Activated T-helper 1 cell treated with anti-CD3 and anti-CD28 coated beads, Interleukin-12 subunit alpha, Interleukin-12 subunit beta, Interleukin-2, Interleukin-4 antibody, amounts not matched to agents 30 ng/mL and 10 ng/mL and 1 ng/mL, durations not matched to agents 14 hours and 24 hours and 36 hours (primary cell): ENCODE data around the gene IGFL4. TPM values are rescaled to one million over a fixed set of nuclear protein-coding genes. Genes with fewer than 3 reads are reported as not detected.

ENCODE experiments used
- DNase-seq: peaks from one replicate; pipeline ENCODE4 v3.0.0; 2021; ENCODE audit warnings: low spot score
- H3K27ac Mint-ChIP-seq: one replicate; pipeline ENCODE4 v1.8.0; 2021; ENCODE audit warnings: mild to moderate bottlenecking, mixed read lengths
- H3K27me3 Mint-ChIP-seq: one replicate; pipeline ENCODE4 v1.8.0; 2022; ENCODE audit warnings: mild to moderate bottlenecking, moderate library complexity, mixed read lengths; ENCODE audit not compliant: insufficient read depth
- H3K36me3 Mint-ChIP-seq: one replicate; pipeline ENCODE4 v1.8.0; 2021; ENCODE audit warnings: low read depth, mixed read lengths
- H3K4me1 Mint-ChIP-seq: one replicate; pipeline ENCODE4 v1.8.0; 2021; ENCODE audit warnings: low read depth, mixed read lengths
- H3K4me3 Mint-ChIP-seq: one replicate; pipeline ENCODE4 v1.8.0; 2021; ENCODE audit warnings: mild to moderate bottlenecking, moderate library complexity, mixed read lengths
- H3K9me3 Mint-ChIP-seq: one replicate; pipeline ENCODE4 v1.8.0; 2021; ENCODE audit warnings: mixed read lengths
- intact Hi-C: fragments of 100-400 bp; cut with micrococcal nuclease; formaldehyde crosslinking; loops from one replicate; pipeline ENCODE4 v1.15.1; 2024
- total RNA-seq: library from RNA; stranded (reverse); gene quantifications from 2 replicates; pipeline ENCODE4 v1.2.3, GENCODE V29; 2022

Gene IGFL4
- total RNA-seq, 1 donor from 2014 or later = not detected

- intact Hi-C loops = loop anchor here (10.0 kb wide), 1 partner anchor 590 kb away; the partner anchor contains the start of genes POLR1G and PPP1R13L
- peaks cover 3% of the 10 kb centered on the region for H3K27me3 Mint-ChIP-seq
- no peak for DNase-seq
These were observed 46.3 kb downstream of the IGFL4 start for GRCh38 chr19:45994456-45994997.

GRCh38 chr19:45990113-45990728 is 50.6 kb downstream of the IGFL4 start:
- H3K27ac Mint-ChIP-seq = no peak overlapping the region
- H3K9me3 Mint-ChIP-seq = no peaks in the 10 kb centered on the region
- no peaks in the 10 kb centered on the region for H3K36me3 Mint-ChIP-seq
- DNase-seq = no peak
- no peaks in the 10 kb centered on the region for H3K4me1 Mint-ChIP-seq
- H3K27me3 Mint-ChIP-seq = peaks cover 4% of the 10 kb centered on the region
- intact Hi-C loops = loop anchor here (10.0 kb wide), 1 partner anchor 585 kb away; the partner anchor contains the start of genes POLR1G and PPP1R13L
- no peak overlapping the region for H3K4me3 Mint-ChIP-seq

More at GRCh38 chr19:45994456-45994997, 46.3 kb downstream of the IGFL4 start:
- H3K27ac Mint-ChIP-seq = no peak overlapping the region
- peaks cover 6% of the 10 kb centered on the region for H3K36me3 Mint-ChIP-seq
- peaks cover 11% of the 10 kb centered on the region for H3K4me1 Mint-ChIP-seq
- H3K9me3 Mint-ChIP-seq = no peaks in the 10 kb centered on the region
- no peak overlapping the region for H3K4me3 Mint-ChIP-seq

Other genes with a start within 250 kb of the IGFL4 start
- gene DMWD, start 248.2 kb downstream of the IGFL4 start, total RNA-seq = 50.0 and 55.8 TPM in 2 replicates
- 0.29 and 0.59 TPM in 2 replicates for gene RSPH6A, start 225.7 kb downstream of the IGFL4 start, total RNA-seq
- gene SYMPK, start 177.9 kb downstream of the IGFL4 start, total RNA-seq = 118 and 120 TPM in 2 replicates
- 0.27 and 0.34 TPM in 2 replicates for gene FOXA3, start 176.7 kb downstream of the IGFL4 start, total RNA-seq
- gene IRF2BP1, start 154.9 kb downstream of the IGFL4 start, total RNA-seq = 20.9 and 21.5 TPM in 2 replicates
- gene MYPOP, start 138.4 kb downstream of the IGFL4 start, total RNA-seq = 6.9 and 7.2 TPM in 2 replicates
- gene NANOS2, start 126.2 kb downstream of the IGFL4 start, total RNA-seq = not detected in 2 replicates
- gene NOVA2, start 67.1 kb downstream of the IGFL4 start, total RNA-seq = not detected in 2 replicates
- 24.0 and 24.1 TPM in 2 replicates for gene CCDC61, start 45.5 kb downstream of the IGFL4 start, total RNA-seq
- gene PGLYRP1, start 17.9 kb downstream of the IGFL4 start, total RNA-seq = not detected in 2 replicates
- not detected in 2 replicates for gene IGFL3, start 83.7 kb upstream of the IGFL4 start, total RNA-seq
- 0.23 TPM in 1 of 2 replicates, not detected in the other for gene IGFL2, start 107.2 kb upstream of the IGFL4 start, total RNA-seq
- gene IGFL1, start 188.7 kb upstream of the IGFL4 start, total RNA-seq = not detected in 2 replicates